ENCODE data around the gene CSGALNACT2.
"Not testable (repeated sequence)": the region's sequence is repeated elsewhere in the genome, so short reads cannot be mapped to it uniquely, and the experiment has no call there.

Gene CSGALNACT2

DNA sequence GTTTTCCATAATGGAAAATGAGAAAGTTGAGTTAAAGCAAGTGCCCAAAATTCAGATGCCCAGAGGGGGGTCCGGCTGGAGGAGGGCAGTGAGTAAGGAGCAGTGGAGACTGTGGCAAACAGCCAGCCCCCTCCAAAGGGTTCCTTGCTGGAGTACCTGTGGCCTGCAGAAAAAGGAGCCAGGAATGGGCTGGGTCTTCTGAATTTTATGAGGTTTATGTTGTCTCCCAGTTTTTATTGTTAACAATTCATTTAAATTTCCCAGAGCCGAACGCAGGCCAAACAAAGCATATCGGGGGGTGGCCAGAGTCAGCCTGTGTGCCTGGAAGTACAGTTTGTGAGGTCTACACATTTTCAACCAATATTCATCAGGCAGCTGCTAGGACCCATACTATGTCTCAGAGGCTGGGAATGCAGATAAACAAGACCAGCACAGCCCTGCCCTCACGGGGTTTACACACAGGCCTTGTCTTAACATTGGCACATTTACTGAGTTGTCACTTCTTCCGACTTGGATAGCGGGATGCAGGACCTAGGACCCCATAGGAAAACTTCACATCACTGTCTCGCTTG is 12.9 kb upstream of the CSGALNACT2 start:
- DNase-seq: no peak

DNA sequence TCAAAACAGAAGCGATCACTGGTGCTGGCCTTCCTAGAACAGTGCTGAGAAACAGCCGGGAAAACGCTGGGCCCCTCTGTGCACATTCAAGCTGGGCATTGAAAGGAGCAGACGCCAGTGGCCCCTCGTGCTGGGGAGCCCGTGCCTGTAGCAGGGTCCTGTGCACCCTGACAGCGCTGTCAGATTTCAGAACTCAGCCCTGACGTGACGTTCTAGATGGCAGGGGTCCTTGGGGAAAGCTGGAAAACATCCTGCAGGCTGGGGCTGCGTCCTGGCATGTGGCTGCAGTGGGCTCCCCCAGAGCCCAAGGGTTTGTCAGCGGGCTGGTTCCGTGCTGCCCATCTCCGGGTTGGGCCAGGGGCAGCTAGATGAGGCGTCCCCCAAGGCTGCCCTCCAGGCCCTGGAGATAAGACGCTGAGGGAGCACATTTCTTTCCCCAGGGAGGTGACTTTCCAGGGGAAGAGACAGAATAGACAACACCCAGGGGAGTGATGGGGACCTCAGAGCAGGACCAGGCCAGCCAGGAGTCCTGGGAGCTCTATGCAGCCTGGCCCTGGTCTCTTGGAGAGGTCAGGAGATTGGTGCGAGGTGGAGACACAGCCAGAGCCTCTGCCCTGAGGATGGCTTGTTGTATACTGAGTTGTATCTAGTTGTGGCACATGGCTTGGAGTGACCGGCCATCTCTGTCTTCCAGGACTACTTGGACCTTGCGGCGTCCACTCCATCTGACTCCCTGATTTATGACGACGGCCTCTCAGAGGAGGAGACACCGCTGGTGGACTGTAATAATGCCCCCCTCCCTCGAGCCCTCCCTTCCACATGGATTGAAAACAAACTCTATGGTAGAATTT is 12.1 kb upstream of the CSGALNACT2 start:
- no peak for DNase-seq

DNA sequence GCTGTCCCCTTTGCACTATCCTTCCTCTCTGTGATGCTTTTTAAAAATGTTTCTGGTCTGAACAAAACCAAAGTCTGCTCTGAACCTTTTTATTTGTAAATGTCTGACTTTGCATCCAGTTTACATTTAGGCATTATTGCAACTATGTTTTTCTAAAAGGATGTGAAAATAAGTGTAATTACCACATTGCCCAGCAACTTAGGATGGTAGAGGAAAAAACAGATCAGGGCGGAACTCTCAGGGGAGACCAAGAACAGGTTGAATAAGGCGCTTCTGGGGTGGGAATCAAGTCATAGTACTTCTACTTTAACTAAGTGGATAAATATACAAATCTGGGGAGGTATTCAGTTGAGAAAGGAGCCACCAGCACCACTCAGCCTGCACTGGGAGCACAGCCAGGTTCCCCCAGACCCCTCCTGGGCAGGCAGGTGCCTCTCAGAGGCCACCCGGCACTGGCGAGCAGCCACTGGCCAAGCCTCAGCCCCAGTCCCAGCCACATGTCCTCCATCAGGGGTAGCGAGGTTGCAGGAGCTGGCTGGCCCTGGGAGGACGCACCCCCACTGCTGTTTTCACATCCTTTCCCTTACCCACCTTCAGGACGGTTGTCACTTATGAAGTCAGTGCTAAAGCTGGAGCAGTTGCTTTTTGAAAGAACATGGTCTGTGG is 11.4 kb upstream of the CSGALNACT2 start:
- DNase-seq: no peak

DNA sequence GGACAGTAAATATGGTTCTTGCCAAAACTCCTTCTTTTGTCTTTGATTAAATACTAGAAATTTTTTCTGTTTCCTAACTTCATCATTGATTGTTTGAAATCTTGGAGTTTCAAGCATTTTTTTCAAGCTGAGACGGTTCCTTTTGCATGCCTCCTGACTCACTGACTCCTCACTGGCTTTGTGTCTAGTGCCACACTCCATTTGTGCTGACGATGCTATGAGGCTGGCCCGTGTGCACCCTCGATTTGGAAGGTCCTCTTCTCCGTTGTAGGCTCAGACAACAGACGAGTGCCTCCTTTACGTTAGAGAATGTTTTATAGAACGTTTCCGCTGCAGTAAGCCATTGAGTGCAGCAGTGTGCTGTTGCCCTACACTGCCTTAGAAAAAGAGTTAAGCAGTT is 10.8 kb upstream of the CSGALNACT2 start:
- DNase-seq: no peak

DNA sequence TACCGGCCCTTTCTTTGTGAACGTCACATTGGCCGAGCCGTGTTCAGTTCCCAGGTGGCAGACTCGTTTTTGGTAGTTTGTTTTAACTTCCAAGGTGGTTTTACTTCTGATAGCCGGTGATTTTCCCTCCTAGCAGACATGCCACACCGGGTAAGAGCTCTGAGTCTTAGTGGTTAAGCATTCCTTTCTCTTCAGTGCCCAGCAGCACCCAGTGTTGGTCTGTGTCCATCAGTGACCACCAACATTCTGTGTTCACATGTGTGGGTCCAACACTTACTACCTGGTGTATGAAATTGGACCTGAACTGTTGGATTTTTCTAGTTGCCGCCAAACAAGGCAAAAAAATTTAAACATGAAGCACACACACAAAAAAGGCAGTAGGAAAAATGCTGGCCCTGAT is 9.9 kb upstream of the CSGALNACT2 start:
- no peak for DNase-seq

DNA sequence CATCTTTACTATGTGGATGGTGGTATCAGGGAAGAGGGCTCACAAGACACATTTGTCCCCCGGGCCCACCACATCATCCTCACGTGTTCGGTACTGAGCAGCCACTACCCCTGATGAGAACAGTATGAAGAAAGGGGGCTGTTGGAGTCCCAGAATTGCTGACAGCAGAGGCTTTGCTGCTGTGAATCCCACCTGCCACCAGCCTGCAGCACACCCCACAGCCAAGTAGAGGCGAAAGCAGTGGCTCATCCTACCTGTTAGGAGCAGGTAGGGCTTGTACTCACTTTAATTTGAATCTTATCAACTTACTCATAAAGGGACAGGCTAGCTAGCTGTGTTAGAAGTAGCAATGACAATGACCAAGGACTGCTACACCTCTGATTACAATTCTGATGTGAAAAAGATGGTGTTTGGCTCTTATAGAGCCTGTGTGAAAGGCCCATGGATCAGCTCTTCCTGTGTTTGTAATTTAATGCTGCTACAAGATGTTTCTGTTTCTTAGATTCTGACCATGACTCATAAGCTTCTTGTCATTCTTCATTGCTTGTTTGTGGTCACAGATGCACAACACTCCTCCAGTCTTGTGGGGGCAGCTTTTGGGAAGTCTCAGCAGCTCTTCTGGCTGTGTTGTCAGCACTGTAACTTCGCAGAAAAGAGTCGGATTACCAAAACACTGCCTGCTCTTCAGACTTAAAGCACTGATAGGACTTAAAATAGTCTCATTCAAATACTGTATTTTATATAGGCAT is 9.1 kb upstream of the CSGALNACT2 start:
- no peak for DNase-seq

DNA sequence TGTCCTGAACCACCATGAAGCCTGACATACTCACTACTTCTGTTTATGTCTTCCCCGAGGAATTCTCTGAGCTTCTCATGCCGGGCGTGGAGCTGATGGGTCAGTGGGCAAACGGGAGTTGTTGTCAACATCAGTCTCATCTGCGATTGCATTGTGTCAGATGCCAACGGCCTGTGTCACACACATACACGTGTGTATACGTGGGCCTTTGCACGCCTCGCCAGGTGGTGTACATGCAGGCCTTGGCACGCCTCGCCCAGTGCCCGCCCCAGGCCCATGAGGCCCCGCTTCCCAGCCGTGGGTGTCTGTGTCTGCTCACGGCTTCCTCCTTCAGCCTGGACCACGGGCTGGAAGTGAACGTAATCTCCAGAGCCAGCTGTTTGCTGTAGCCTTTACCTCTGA is 7.5 kb upstream of the CSGALNACT2 start:
- DNase-seq: no peak

DNA sequence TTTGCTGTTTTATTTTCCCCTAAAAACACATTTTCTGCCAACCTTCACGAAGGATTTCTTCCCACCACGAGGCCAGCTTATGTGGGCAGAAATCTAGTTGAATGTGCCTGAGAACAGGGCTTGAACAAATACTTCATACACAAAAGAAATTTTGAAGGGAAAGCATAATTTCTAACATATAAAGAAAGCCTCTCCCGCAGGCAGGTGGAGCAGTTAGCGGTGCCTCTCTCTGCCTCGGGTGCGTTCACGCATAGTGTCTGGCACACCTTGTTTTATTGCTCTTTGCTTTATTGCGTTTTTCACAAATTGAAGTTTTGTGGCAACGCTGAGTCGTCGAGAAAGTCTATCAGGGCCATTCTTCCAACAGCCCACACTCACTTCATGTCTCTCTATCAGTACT is 7.0 kb upstream of the CSGALNACT2 start:
- DNase-seq: no peak

DNA sequence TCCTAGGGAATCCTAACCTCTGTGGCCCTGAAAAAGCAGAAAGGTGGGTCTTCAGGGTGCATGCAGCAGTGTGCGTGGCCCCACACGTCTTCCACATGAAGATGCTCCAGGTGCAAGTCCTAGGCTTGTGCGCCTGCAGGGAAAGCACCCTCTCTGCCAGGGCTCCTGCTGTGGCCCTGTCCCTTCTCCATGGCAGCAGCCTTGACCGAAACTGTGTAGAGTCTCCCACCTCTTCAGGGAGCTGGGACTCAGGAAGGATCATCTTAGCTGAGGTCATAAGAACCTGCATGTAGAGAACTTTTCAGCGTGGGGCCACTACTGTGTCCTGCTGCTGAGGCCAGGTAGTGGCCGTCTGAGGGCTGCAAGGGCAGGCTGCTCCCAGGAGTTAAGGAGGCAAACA is 6.3 kb upstream of the CSGALNACT2 start:
- no peak for DNase-seq

DNA sequence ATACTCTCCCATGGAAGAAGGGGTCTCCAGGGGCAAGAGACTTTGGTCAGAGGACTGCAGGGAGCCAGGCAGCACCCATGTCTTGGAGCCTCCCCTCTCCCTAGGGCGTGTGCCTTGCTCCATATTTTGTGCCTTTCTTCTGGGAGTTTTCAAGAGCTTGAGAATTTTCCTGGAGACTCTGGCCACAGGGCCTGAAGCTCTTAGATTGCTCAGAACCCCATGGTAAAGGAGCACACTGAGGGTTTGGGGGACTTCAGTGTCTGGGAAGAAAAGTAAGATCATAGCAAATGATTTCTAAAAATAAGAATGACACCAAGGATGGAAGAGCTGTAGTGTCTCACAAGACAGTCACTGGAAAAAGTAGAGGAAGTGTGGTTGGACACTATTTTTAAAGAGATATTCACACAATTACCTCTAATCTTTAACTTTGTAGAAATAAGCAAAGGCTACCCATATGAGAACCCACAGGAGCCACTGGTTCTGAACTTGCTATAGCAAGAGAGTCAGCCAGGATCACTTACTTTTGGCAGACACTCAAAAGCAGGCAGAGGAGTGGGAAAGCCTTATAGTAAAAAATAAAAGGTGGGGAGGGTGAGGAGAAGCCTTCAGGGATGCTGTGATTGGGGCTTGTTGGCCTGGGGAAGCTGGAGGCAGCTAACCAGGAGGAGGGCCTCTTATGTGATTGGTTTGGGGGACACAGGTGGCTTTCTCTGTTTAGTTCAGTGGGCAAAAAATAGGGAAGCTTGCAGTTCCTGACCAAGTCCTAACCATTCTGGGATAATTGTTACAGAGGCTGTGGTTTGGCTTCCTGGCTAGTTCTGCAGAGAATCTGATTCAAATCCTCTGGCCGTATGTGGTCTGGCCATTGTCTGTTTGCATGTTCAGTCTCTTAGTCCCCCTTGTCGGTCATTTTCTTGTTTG is 5.1 kb upstream of the CSGALNACT2 start:
- DNase-seq: no peak

DNA sequence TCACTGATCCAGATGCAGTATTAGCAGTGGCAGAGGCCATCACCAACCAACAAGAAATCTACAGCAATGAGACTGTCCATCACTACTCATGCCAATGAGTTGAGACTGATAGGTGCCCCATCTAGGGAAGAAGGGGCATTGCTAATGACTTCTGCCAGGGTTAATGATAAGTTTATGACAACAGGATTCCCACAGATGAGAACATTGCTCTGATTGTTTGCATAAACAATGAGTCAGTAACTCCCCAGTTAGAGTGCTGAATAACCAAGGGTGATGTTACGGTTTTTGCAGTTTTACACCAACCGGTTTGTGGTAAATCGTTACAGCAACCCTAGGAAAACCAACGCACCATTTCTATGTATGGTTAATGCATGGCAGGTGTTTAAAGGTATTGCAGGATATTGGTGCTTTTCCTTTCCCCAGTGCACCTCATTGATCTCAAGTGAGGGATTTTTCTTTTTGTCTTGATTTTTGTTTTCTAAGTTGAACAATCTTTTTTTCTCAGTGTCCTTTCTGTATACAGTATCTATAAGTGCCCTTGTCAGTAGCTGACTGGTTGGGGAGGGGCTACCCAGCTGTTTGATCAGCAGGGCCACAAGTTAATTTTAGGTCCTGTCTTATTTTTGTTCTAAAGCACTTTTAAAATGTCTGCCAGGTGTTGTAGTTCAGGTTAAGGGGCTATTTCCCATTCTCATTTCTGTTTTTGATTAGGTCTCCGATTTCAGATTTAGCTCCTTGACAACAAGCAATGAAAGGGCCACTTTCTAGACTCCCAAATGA is 3.9 kb upstream of the CSGALNACT2 start:
- no peak for DNase-seq

DNA sequence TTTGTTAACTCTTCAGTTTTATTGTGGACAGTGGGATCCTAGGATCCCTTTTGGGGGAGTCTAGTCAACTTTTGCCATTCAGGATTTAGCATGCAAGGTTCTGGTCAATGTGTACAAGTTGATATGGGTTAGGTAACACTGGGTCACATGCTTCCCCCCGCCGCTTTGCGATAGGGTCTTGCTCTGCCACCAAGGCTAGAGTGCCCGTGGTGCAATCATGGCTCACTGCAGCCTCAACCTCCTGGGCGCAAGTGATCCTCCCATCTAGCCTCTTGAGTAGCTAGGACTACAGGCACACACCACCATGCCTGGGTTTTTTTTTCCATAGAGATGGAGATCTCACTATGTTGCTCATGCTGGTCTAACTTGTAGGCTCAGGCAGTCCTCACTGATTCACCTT is 3.2 kb upstream of the CSGALNACT2 start:
- no peak for DNase-seq

DNA sequence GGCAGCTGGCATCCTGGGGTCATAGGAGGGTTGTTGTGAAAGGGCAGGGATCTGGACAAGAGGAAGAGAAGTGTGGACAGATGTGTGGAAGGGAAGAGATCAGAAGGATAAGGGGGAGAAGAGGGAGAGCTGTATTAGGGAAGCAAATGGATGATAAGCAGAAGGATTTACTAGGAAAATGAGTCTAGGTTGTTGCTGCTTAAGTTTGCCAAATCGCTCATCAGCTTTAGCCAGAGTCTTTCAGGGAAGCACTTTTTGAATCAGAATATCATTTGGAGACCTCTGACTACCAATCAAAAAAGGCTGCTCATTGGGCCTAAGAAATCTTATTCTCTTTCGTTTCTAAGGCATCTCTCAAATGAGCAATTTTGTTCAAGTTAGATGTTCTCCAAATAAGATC is 2.6 kb upstream of the CSGALNACT2 start:
- no peak for DNase-seq

DNA sequence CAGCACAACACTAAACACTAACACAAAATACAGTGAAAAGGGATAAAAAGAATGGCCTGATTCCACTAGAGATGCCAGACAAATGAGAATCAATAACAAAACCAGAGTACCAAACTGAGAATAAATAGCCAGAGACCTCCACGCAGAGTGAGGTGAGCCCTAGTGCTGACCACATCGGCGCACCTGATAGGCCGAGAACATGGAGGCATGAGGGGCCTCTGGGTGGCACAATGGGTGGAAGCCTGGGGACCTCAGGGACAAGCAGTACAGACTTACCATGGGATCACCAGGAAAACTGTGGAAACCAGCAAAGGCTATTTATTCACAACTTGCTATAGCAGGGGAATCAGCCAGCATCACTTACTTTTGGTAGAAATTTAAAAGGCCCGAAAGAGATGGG is 1.8 kb upstream of the CSGALNACT2 start:
- no peak for DNase-seq

DNA sequence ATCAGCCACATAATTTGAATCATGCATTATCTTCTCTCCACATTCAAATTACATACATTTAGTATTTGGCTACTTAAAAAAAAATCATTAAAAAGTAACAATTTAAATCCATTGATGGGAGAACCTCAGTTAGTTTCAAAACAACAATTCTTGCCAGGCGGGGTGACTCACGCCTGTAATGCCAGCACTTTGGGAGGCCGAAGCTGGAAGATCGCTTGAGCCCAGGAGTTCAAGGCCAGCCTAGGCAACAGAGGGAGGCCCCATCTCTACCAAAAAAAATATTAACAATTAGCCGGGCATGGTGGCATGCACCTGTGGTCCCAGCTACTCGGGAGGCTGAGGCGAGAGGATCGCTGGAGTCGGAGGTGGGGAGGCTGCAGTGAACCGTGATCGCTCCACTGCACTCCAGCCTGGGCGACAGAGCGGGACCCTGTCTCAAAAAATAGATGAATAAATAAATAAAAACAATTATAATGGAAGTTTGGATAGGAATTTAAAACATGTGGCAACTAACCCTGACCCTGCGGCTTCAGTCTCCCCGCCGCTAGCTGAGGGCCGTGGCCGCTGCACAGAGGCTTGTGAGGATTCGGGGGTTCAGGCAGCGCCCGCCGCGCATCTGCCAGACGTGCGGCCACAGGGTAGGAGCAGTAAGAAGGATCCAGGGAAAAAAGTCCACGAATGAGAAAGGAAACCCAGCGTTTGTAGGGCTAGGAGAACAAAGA is 1.1 kb upstream of the CSGALNACT2 start:
- no peak for DNase-seq

DNA sequence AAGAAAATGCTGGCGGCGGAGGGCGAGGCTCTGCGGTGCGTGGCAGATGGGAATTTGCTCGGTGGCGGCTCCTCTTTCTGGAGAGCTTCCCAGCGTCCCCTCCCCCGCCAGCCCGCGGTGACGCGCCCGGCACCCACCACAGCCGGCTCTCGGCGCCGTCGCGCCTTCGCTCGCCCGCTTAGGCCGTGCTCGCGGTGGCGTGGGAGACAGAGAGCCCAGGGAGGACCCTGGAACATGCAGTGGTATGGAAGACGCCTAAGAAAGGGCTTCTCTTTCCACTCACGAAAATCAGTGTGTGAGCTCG is 576 bp upstream of the CSGALNACT2 start:
- no peak for DNase-seq

DNA sequence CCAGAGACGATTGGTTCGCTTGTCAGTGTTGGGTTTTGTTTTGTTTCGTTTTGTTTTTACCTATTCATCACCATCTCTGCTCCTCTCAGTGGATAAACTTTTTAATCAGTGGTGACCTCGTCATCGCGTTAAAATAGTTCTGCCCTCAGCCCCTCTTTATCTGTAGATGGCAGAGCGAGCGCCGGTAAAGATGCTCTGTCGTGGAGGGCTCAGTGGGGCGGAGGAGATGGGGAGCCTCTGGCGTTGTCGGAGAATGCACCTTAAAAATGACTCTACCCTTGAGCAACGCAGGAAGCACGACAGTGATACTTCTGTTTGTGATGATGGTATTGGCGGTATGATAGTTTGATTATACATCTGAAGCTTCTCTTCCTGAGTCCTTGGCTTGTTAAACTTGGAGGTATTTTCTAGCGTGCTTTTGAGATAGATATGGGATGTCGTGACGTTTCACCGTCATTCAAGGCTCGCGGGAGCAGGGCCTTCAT is 554 bp downstream of the CSGALNACT2 start:
- DNase-seq: no peak

DNA sequence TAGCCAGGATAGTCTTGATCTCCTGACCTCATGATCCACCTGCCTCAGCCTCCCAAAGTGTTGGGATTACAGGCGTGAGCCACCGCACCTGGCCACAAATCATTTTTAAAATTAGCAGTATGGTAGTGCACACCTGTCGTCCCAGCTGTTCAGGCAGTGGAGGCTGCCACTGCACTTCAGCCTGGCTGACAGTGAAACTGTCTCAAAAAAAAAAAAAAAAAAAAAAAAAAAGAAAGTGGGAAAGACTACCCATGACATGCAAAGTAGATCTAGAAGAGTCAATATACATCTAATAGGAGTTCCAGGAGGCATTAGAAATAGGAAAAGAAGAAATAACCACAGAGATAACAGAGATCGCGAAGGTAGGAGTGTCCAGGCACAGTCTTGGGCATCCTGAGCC is 3.2 kb downstream of the CSGALNACT2 start:
- DNase-seq: no peak

DNA sequence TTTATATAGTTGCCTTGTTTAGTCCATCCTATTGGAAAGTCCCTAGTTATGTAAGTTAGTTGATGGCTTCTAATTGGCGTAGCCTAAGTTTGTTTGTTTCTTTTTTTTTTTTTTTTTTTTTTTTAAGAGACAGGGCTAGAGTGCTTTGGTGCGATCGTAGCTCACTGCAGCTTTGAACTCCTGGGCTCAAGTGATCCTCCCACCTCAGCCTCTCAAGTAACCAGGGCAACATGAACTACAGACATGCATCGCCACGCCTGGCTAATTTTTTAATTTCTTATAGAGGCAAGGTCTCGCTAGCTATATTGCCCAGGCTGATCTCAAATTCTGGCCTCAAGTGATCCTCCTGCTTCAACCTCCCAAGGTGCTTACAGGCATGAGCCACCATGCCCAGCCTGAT is 7.1 kb downstream of the CSGALNACT2 start:
- peak; percentile 12 for DNase-seq

DNA sequence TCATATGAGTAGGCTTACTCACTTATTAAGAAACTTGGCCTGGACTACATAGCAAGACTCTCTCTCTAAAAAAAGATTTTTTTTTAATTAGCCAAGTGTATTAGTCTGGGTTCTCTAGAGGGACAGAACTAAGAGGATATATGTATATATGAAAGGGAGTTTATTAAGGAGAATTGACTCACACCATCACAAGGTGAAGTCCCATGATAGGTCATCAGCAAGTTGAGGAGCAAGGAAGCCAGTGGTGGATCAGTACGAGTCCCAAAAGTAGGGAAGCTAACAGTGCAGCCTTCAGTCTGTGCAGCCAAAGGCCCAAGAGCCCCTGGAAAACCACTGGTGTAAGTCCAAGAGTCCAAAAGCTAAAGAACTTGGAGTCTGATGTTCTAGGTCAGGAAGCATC is 7.7 kb downstream of the CSGALNACT2 start:
- not testable (repeated sequence) for DNase-seq

DNA sequence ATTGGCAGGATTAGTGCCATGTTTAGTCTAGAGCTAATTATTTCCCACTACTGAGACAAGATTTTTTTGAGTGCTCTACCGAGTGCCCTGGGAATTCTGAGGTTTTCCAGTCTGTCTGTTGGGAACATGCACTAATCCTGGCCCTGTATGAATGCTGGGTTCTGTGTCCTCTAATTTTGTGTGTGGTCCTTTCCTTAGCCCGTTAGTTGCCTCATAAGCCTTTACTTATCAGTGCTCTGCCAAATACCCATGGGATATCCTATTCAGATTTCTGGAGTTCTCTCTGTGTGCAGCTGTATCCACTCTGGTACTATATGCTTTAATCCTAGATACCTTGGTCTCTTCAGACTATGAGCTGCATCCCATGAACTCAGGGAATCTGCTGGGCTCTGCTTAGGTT is 13.1 kb downstream of the CSGALNACT2 start:
- no peak for DNase-seq
